NCI-H82 treated with DMSO at 0.1 percent for 48 hours (cell line): ENCODE measurements around the gene ZBTB25.
"Not testable (repeated sequence)": the region's sequence is repeated elsewhere in the genome, so short reads cannot be mapped to it uniquely, and the experiment has no call there.

ENCODE experiments used
- DNase-seq: peaks from one replicate; lab custom pipeline; 2025; ENCODE audit not compliant: unreplicated experiment; lab: John Stamatoyannopoulos, UW

Gene ZBTB25

GRCh38 chr14:64517667-64518066, 14.0 kb upstream of the ZBTB25 start:
- not testable (repeated sequence) for DNase-seq

- DNase-seq, result no peak
Observed at GRCh38 chr14:64516969-64517368, 13.3 kb upstream of the ZBTB25 start.

GRCh38 chr14:64515053-64515452, 11.4 kb upstream of the ZBTB25 start:
- DNase-seq, result no peak

GRCh38 chr14:64513271-64513670, 9.6 kb upstream of the ZBTB25 start:
- DNase-seq, result no peak

GRCh38 chr14:64510825-64511671, 7.4 kb upstream of the ZBTB25 start:
- DNase-seq, result peak; percentile 53

GRCh38 chr14:64509036-64509435, 5.4 kb upstream of the ZBTB25 start:
- DNase-seq, result no peak

GRCh38 chr14:64508215-64508776, 4.7 kb upstream of the ZBTB25 start:
- no peak for DNase-seq

- no peak for DNase-seq
Observed at GRCh38 chr14:64507376-64508156, 3.9 kb upstream of the ZBTB25 start.

- DNase-seq, result no peak
Observed at GRCh38 chr14:64506721-64507120, 3.1 kb upstream of the ZBTB25 start.

- peak; percentile 52 for DNase-seq
Observed at GRCh38 chr14:64504897-64505794, 1.5 kb upstream of the ZBTB25 start.

GRCh38 chr14:64504310-64504896, 765 bp upstream of the ZBTB25 start, which contains the start of gene ZBTB1:
Gene ZBTB1 (plus strand): TSS chr14:64504770. CDS start chr14:64521505, 16,735 bp downstream.
- DNase-seq, result peak; percentile 26

GRCh38 chr14:64502887-64503433, 678 bp downstream of the ZBTB25 start:
- DNase-seq, result no peak

- DNase-seq, result no peak
Observed at GRCh38 chr14:64502456-64502855, 1.2 kb downstream of the ZBTB25 start.

GRCh38 chr14:64501411-64502171, 2.0 kb downstream of the ZBTB25 start:
- no peak for DNase-seq

GRCh38 chr14:64500088-64500487, 3.5 kb downstream of the ZBTB25 start:
- DNase-seq, result no peak

- no peak for DNase-seq
Observed at GRCh38 chr14:64496764-64497163, 6.9 kb downstream of the ZBTB25 start.

GRCh38 chr14:64495252-64495651, 8.4 kb downstream of the ZBTB25 start:
- DNase-seq, result no peak

GRCh38 chr14:64493455-64493854, 10.2 kb downstream of the ZBTB25 start:
- no peak for DNase-seq

- no peak for DNase-seq
Observed at GRCh38 chr14:64491637-64492036, 12.0 kb downstream of the ZBTB25 start.
